HepG2 (cell line): Measurements from ENCODE around the gene BFSP1.

Experiments
- CBFB ChIP-seq: sonication (generic); formaldehyde crosslinking; IDR thresholded peaks from 2 replicates; pipeline ENCODE4 v1.4.0; 2020; ENCODE audit warnings: missing genetic modification reagents
- CTCF ChIP-seq: sonication (generic); formaldehyde crosslinking; IDR thresholded peaks from 2 replicates; pipeline ENCODE4 v1.5.0; 2020; ENCODE audit warnings: mild to moderate bottlenecking, missing genetic modification reagents, moderate library complexity
- EP300 ChIP-seq, 3 experiments: sonication (generic) in 1 of 3; formaldehyde crosslinking in 1 of 3; IDR thresholded peaks; 2 replicates each; pipeline versions ENCODE4 v1.5.1 to v1.6.1; 2011 to 2020; ENCODE audit warnings: low read depth in 2 of 3, low read length in 2 of 3, borderline replicate concordance in 1 of 3, improper control_type of control experiment in 1 of 3, mild to moderate bottlenecking in 1 of 3, missing genetic modification reagents in 1 of 3, moderate library complexity in 1 of 3
- FOSL2 ChIP-seq: sonication (generic); formaldehyde crosslinking; IDR thresholded peaks from 2 replicates; pipeline ENCODE4 v1.4.0; 2020; ENCODE audit warnings: missing genetic modification reagents
- MYPOP ChIP-seq: sonication (generic); formaldehyde crosslinking; IDR thresholded peaks from 2 replicates; pipeline ENCODE4 v1.8.1; 2023; ENCODE audit warnings: mild to moderate bottlenecking, moderate library complexity, missing genetic modification reagents
- POLR2AphosphoS5 ChIP-seq: IDR thresholded peaks from 2 replicates; pipeline ENCODE4 v1.6.1; 2012; ENCODE audit warnings: low read depth, low read length
- RFX5 ChIP-seq: IDR thresholded peaks from 2 replicates; pipeline ENCODE4 v1.6.1; 2011; ENCODE audit warnings: low read depth, low read length, improper control_type of control experiment
- ZNF614 ChIP-seq: IDR thresholded peaks from 2 replicates; pipeline ENCODE4 v1.6.1; 2018; ENCODE audit warnings: missing biosample characterization, missing genetic modification reagents, inconsistent platforms, borderline replicate concordance
- ZNF800 ChIP-seq: sonication (generic); formaldehyde crosslinking; IDR thresholded peaks from 2 replicates; pipeline ENCODE4 v1.4.0; 2020; ENCODE audit warnings: missing genetic modification reagents

GRCh38 chr20:17479063-17479657 is 52.0 kb downstream of the BFSP1 start:
- no peak for TF ChIP-seq MYPOP (CRISPR knock-in tag)
- no peak for TF ChIP-seq RFX5
- no peak for TF ChIP-seq FOSL2 (CRISPR knock-in tag)
- no peak for TF ChIP-seq POLR2AphosphoS5
- TF ChIP-seq ZNF614, result no peak
- TF ChIP-seq ZNF800, result no peak
- TF ChIP-seq CBFB (CRISPR knock-in tag), result no peak
- no peak for TF ChIP-seq CTCF
- no peak for TF ChIP-seq EP300 (IDR thresholded peaks at IDR 0.05; ENCODE audit: low read depth in 2 of 2, low read length in 2 of 2)
- no peak for TF ChIP-seq EP300 (CRISPR knock-in tag; IDR thresholded peaks at IDR 0.05; ENCODE audit: borderline replicate concordance)
